Right lobe of liver (tissue), 4 donors: ENCODE results near the gene TFRC.

Source experiments
- CTCF ChIP-seq, 4 donors: fragments of 200-600 bp in 3 of 4; fragments of 450-650 bp in 1 of 4; IDR thresholded peaks; one replicate each; pipeline versions ENCODE4 v1.5.1 to v1.8.0; 2016 to 2022; ENCODE audit warnings: antibody characterized with exemption in 4 of 4, mild to moderate bottlenecking in 2 of 4
- POLR2A ChIP-seq: fragments of 450-650 bp; IDR thresholded peaks from one replicate; pipeline ENCODE4 v1.6.1; 2017; ENCODE audit warnings: antibody characterized with exemption, mild to moderate bottlenecking
- donor health status: DM: no; HTN: no; CAD: no.
- donor health status: DM: no; HTN: no; CAD: no.
- donor health status: DM: no; HTN: yes; CAD: no.

- no peak for TF ChIP-seq CTCF (IDR thresholded peaks at IDR 0.05)
- no peak for TF ChIP-seq POLR2A
Observed at GRCh38 chr3:196121066-196121465, 39.2 kb upstream of the TFRC start.
